ENCODE data around the gene SGSM2.

The SGSM2 gene

DNA sequence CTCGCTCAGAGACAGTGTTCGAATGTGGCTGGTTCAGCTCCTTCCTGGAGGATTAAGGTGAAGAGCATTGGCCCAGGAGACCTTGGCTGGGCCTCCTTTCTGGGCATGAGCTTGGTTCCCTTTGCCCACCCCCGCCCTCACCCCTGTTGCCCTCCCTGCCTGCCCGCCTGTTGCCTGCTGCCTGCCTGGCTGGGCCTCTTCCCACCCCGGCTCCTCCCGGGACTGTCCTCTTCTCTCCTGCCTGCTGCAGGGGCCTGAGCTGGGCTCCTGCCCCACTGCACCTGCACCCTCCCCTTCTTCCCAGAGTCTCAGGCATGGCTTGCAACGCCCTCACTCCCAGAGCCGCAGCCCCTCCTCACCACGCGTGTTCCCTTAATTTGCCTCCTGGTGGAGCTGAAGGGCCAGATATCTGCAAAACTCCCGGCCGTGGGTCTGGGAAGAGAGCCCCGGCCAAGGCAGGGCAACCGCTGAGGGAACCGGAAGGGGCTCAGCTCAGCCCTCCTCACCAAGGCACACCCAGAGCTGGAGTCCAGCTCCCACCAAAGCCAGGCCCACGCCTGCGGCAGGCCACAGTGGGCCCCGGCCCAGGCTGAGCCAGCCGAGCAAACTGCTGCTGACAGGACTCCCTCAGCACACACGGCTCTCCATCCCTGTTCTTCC is 32.4 kb downstream of the SGSM2 start:
- TF ChIP-seq CTCF (IDR thresholded peaks at IDR 0.05; ENCODE audit: insufficient read depth, low read length, poor library complexity, severe bottlenecking) (no peak), EZH2phosphoT487 (conservative IDR thresholded peaks at IDR 0.05; ENCODE audit: low read length) (no peak)
- Histone ChIP-seq H3F3A (ENCODE audit: insufficient read depth) (no peaks in the 10 kb centered on the region), H3K27ac (ENCODE audit: low read depth, low read length) (no peak overlapping the region)

GRCh38 chr17:2370211-2370589 is 32.9 kb downstream of the SGSM2 start:
- Histone ChIP-seq H3K4me3 (ENCODE audit: insufficient read depth, low read length, poor library complexity, severe bottlenecking) (no peak overlapping the region), H3K27me3 (ENCODE audit: low read length) (no peaks in the 10 kb centered on the region), H3K4me2 (ENCODE audit: low read depth, low read length, poor library complexity, severe bottlenecking) (no peak overlapping the region), H3K79me2 (ENCODE audit: insufficient read depth, low read length) (no peaks in the 10 kb centered on the region), H4K20me1 (ENCODE audit: low read depth, low read length) (no peaks in the 10 kb centered on the region), H3K9me3 (ENCODE audit: insufficient read depth, low read length) (no peaks in the 10 kb centered on the region), H3K9me2 (replicated peaks; ENCODE audit: insufficient read depth, low read length) (no peaks in the 10 kb centered on the region), H3K27ac (ENCODE audit: low read depth, low read length) (no peak overlapping the region), H2AFZ (ENCODE audit: low read depth, low read length, severe bottlenecking) (no peak overlapping the region), H3F3A (ENCODE audit: insufficient read depth) (no peaks in the 10 kb centered on the region), H3K36me3 (ENCODE audit: low read length) (no peaks in the 10 kb centered on the region), H3K9ac (ENCODE audit: low read length) (no peak overlapping the region)
- TF ChIP-seq CTCF (IDR thresholded peaks at IDR 0.05; ENCODE audit: insufficient read depth, low read length, poor library complexity, severe bottlenecking) (no peak), EZH2phosphoT487 (conservative IDR thresholded peaks at IDR 0.05; ENCODE audit: low read length) (no peak)

More for the DNA sequence above, 32.4 kb downstream of the SGSM2 start:
- Histone ChIP-seq H3K79me2 (ENCODE audit: insufficient read depth, low read length) (no peaks in the 10 kb centered on the region), H3K9me2 (replicated peaks; ENCODE audit: insufficient read depth, low read length) (no peaks in the 10 kb centered on the region), H3K27me3 (ENCODE audit: low read length) (no peaks in the 10 kb centered on the region), H3K9me3 (ENCODE audit: insufficient read depth, low read length) (no peaks in the 10 kb centered on the region), H3K9ac (ENCODE audit: low read length) (no peak overlapping the region), H3K4me3 (ENCODE audit: insufficient read depth, low read length, poor library complexity, severe bottlenecking) (no peak overlapping the region), H3K4me2 (ENCODE audit: low read depth, low read length, poor library complexity, severe bottlenecking) (no peak overlapping the region), H4K20me1 (ENCODE audit: low read depth, low read length) (no peaks in the 10 kb centered on the region), H3K36me3 (ENCODE audit: low read length) (no peaks in the 10 kb centered on the region), H2AFZ (ENCODE audit: low read depth, low read length, severe bottlenecking) (no peak overlapping the region)

DNA sequence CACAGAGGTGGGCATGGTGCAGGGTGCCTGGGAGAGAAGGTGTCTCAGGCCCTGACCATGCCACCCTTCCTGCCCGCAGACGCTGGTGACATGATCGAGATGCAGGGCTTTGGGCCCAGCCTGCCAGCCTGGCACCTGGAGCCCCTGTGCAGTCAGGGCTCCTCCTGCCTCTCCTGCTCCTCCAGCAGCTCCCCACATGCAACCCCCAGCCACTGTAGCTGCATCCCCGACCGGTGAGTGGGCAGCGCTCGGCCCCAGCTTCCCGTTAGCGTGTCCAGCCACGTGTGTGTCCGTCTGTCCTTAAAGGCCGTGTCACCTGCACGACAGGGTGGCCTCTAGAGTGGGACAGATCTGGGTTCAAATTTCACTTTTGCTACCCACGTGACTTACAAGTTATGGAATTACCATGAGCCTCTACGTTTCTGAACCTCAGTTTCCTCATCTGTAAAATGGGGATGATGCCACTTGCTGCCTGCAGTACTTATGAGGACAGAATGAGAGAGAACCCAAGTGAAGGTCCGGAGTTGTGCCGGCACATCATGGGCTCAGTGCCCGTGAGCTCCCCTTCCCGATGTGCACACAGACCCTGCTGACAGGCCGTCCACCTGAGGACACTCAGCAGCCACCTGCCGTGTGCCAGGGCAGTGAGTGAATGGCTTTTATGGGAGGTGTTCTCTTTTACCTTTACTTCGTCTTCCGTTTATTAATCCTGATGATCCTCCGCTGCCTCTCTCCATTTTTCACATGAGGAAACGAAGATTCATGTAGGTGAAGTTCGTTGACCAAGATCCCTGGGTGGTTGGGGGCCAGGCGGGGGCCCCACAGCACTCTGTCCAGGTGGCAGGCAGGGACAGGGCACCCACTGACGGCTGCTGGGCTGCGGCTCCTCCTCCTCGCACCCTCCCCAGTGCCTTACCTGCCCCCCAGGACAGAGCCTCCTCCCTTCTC is 34.2 kb downstream of the SGSM2 start:
- Histone ChIP-seq H3K27me3 (ENCODE audit: low read length) (no peaks in the 10 kb centered on the region), H4K20me1 (ENCODE audit: low read depth, low read length) (no peaks in the 10 kb centered on the region), H3F3A (ENCODE audit: insufficient read depth) (no peaks in the 10 kb centered on the region), H3K36me3 (ENCODE audit: low read length) (no peaks in the 10 kb centered on the region), H3K4me2 (ENCODE audit: low read depth, low read length, poor library complexity, severe bottlenecking) (no peak overlapping the region), H3K27ac (ENCODE audit: low read depth, low read length) (no peak overlapping the region), H3K4me3 (ENCODE audit: insufficient read depth, low read length, poor library complexity, severe bottlenecking) (no peak overlapping the region), H3K9ac (ENCODE audit: low read length) (no peak overlapping the region), H2AFZ (ENCODE audit: low read depth, low read length, severe bottlenecking) (no peak overlapping the region), H3K9me2 (replicated peaks; ENCODE audit: insufficient read depth, low read length) (no peaks in the 10 kb centered on the region), H3K79me2 (ENCODE audit: insufficient read depth, low read length) (no peaks in the 10 kb centered on the region), H3K9me3 (ENCODE audit: insufficient read depth, low read length) (no peaks in the 10 kb centered on the region)
- no peak for TF ChIP-seq EZH2phosphoT487 (conservative IDR thresholded peaks at IDR 0.05; ENCODE audit: low read length)
- no peak for TF ChIP-seq CTCF (IDR thresholded peaks at IDR 0.05; ENCODE audit: insufficient read depth, low read length, poor library complexity, severe bottlenecking)
